Endothelial cell of umbilical vein (primary cell): ENCODE results near the gene STMN3. TPM values are rescaled to one million over a fixed set of nuclear protein-coding genes. Genes with fewer than 3 reads are reported as not detected.

Source experiments
- BruUV-seq: library from RNA; stranded (reverse); fragments of 400-500 nt; replicated peaks from 2 replicates; lab custom pipeline; 2021; lab: Mats Ljungman, UMichigan
- CTCF ChIA-PET: fragments of 300-600, 350-600 bp; sonication (Branson Sonifier 250); formaldehyde crosslinking; loops from one replicate; lab custom pipeline; 2021; ENCODE audit warnings: antibody characterized with exemption, inconsistent platforms; lab: Charles Lee
- POLR2A ChIA-PET: fragments of 300-600, 350-600 bp; sonication (Branson Sonifier 250); formaldehyde crosslinking; loops from one replicate; lab custom pipeline; 2021; ENCODE audit warnings: antibody characterized with exemption, inconsistent platforms; lab: Charles Lee
- DNase-seq: peaks from one replicate; pipeline ENCODE4 v3.0.0-alpha.2; 2011; ENCODE audit warnings: low read depth, low spot score
- FAIRE-seq: peaks from 2 replicates; lab custom pipeline; 2011; peaks lifted over from hg19 to GRCh38; lab: Jason Lieb, UNC
- H2AFZ ChIP-seq: 2 replicates; pipeline ENCODE4 v1.6.0; 2012; ENCODE audit warnings: low read depth, low read length, control low read depth, inconsistent platforms
- H3K27ac ChIP-seq: 2 replicates; pipeline ENCODE4 v1.5.1; 2011; ENCODE audit warnings: low read depth, mild to moderate bottlenecking, control low read depth, low read length, moderate library complexity; ENCODE audit not compliant: insufficient read depth
- H3K27me3 ChIP-seq, 2 experiments: 2 replicates each; pipeline versions ENCODE4 v1.6.0 to v1.6.1; 2011; ENCODE audit warnings: low read length in 2 of 2, mixed read lengths in 1 of 2; ENCODE audit not compliant: control insufficient read depth in 2 of 2, insufficient read depth in 2 of 2
- H3K36me3 ChIP-seq, 2 experiments: 2 replicates in 1 of 2; 3 replicates in 1 of 2; pipeline ENCODE4 v1.5.1; 2011; ENCODE audit warnings: low read length in 2 of 2, mild to moderate bottlenecking in 1 of 2, moderate library complexity in 1 of 2; ENCODE audit not compliant: control insufficient read depth in 2 of 2, insufficient read depth in 2 of 2; ENCODE audit errors: extremely low read depth in 1 of 2
- H3K4me1 ChIP-seq: 3 replicates; pipeline ENCODE4 v1.5.1; 2011; ENCODE audit warnings: mild to moderate bottlenecking, low read length; ENCODE audit not compliant: control insufficient read depth, insufficient read depth; ENCODE audit errors: extremely low read depth
- H3K4me2 ChIP-seq: 2 replicates; pipeline ENCODE4 v1.6.1; 2011; ENCODE audit warnings: low read length, control low read depth, mixed read lengths; ENCODE audit not compliant: insufficient read depth
- H3K4me3 ChIP-seq, 3 experiments: fragments of 200-600 bp in 1 of 3; sonication (generic), shearing (Covaris generic) in 1 of 3; replicated peaks in 1 of 3; 2 replicates each; pipeline ENCODE4 v1.5.1; 2011 to 2016; ENCODE audit warnings: control low read depth in 3 of 3, low read length in 3 of 3, mild to moderate bottlenecking in 2 of 3, inconsistent platforms in 1 of 3, low read depth in 1 of 3, moderate library complexity in 1 of 3; ENCODE audit not compliant: insufficient read depth in 1 of 3
- H3K79me2 ChIP-seq: 2 replicates; pipeline ENCODE4 v1.6.0; 2012; ENCODE audit warnings: low read length, inconsistent platforms; ENCODE audit not compliant: control insufficient read depth, insufficient read depth
- H3K9ac ChIP-seq: replicated peaks from 2 replicates; pipeline ENCODE3; 2011; ENCODE audit warnings: low read length, control low read depth; ENCODE audit not compliant: insufficient read depth; ENCODE audit errors: extremely low read depth
- H3K9me1 ChIP-seq: replicated peaks from 3 replicates; pipeline ENCODE4 v1.6.0; 2011; ENCODE audit warnings: mild to moderate bottlenecking, low read length; ENCODE audit not compliant: control insufficient read depth, insufficient read depth; ENCODE audit errors: extremely low read depth
- H3K9me3 ChIP-seq: replicated peaks from 2 replicates; pipeline ENCODE4 v1.5.1; 2012; ENCODE audit warnings: low read length, inconsistent platforms; ENCODE audit not compliant: control insufficient read depth, insufficient read depth
- H4K20me1 ChIP-seq: replicated peaks from 2 replicates; pipeline ENCODE3; 2011; ENCODE audit warnings: mild to moderate bottlenecking, low read length; ENCODE audit not compliant: control insufficient read depth, insufficient read depth; ENCODE audit errors: extremely low read depth
- CTCF ChIP-seq, 2 donors: IDR thresholded peaks; 1 replicate in 1 of 2; 2 replicates in 1 of 2; pipeline ENCODE4 v1.5.1; 2011; ENCODE audit warnings: low read length in 2 of 2, mild to moderate bottlenecking in 2 of 2, moderate library complexity in 2 of 2, control low read depth in 1 of 2, inconsistent platforms in 1 of 2, low read depth in 1 of 2; ENCODE audit not compliant: insufficient read depth in 1 of 2; ENCODE audit errors: extremely low read depth in 1 of 2
- EZH2 ChIP-seq: IDR thresholded peaks from 2 replicates; pipeline ENCODE4 v1.6.1; 2012; ENCODE audit warnings: borderline replicate concordance, low read depth, mild to moderate bottlenecking, moderate library complexity, low read length, inconsistent platforms; ENCODE audit not compliant: severe bottlenecking
- GATA2 ChIP-seq: IDR thresholded peaks from 2 replicates; pipeline ENCODE4 v1.7.0; 2011; ENCODE audit warnings: low read depth, mild to moderate bottlenecking, moderate library complexity, mixed read lengths, low read length; ENCODE audit not compliant: insufficient read length, insufficient read depth
- POLR2A ChIP-seq: IDR thresholded peaks from 2 replicates; pipeline ENCODE4 v1.6.1; 2012; ENCODE audit warnings: low read depth, mild to moderate bottlenecking, control low read depth, low read length
- POLR2AphosphoS5 ChIP-seq: IDR thresholded peaks from 2 replicates; pipeline ENCODE4 v1.6.1; 2012; ENCODE audit warnings: low read depth, mild to moderate bottlenecking, control low read depth, low read length, moderate library complexity; ENCODE audit not compliant: insufficient read depth
- dilution Hi-C: fragments of 300-500 bp; cut with MboI; formaldehyde crosslinking; loops from one replicate; pipeline ENCODE4 v1.15.0; 2019; ENCODE audit warnings: low sequenced_read_pairs; ENCODE audit not compliant: extremely low pct_ligation_motif_present
- intact Hi-C: fragments of 100-400 bp; cut with micrococcal nuclease; formaldehyde crosslinking; loops from one replicate; pipeline ENCODE4 v1.10.0; 2022
- polyA plus RNA-seq, 4 experiments: library from polyadenylated mRNA; depleted of rRNA in 3 of 4; stranded (reverse) in 3 of 4; unstranded in 1 of 4; fragments of >200 nt; gene quantifications; 2 replicates each; pipeline versions ENCODE4 v1.2.1 to v1.2.3, GENCODE V29; 2011 to 2012; ENCODE audit warnings: missing spikeins in 1 of 4
- total RNA-seq: library from RNA; stranded (reverse); gene quantifications from 2 replicates; pipeline ENCODE4 v1.2.3, GENCODE V29; 2021

The STMN3 gene
- total and polyA plus RNA-seq, 2 donors (not counting 3 experiments of a cell fraction or from before 2014, with no cell fraction given), result 1.7 to 4.7 TPM

- Histone ChIP-seq H3K4me2 (no peak overlapping the region), H3K4me3 (no peak overlapping the region), H3K9ac (no peak overlapping the region), H3K36me3 (peaks cover 0 to 12% of the 10 kb centered on the region in 2 experiments), H3K79me2 (no peaks in the 10 kb centered on the region), H3K9me1 (no peaks in the 10 kb centered on the region), H3K27ac (no peak overlapping the region), H2AFZ (no peak overlapping the region), H3K9me3 (no peaks in the 10 kb centered on the region), H3K27me3 (no peaks in the 10 kb centered on the region), H4K20me1 (no peaks in the 10 kb centered on the region), H3K4me1 (peaks cover 26% of the 10 kb centered on the region)
- DNase-seq, result no peak
- no peak for TF ChIP-seq POLR2A
- TF ChIP-seq POLR2AphosphoS5, result no peak
- TF ChIP-seq GATA2, result no peak
- no peak for TF ChIP-seq EZH2
- no peak for TF ChIP-seq CTCF (IDR thresholded peaks at IDR 0.05; ENCODE audit: extremely low read depth in 1 of 2, insufficient read depth in 1 of 2, low read depth in 1 of 2, low read length in 2 of 2)
- FAIRE-seq, result no peak
- POLR2A ChIA-PET, result no interaction called here
- dilution Hi-C loops (no loop called here), intact Hi-C loops (no loop called here)
- CTCF ChIA-PET, result interaction anchor here (0.9 kb wide), 1 partner anchor 13 kb away, joined by 3 read pairs; no protein-coding TSS in a partner anchor
- no TSS peak for BruUV-seq
These were observed 25.6 kb upstream of the STMN3 start for GRCh38 chr20:63678667-63679465.
